Measurements from ENCODE around the gene SYCP3. TPM values are rescaled to one million over a fixed set of nuclear protein-coding genes. Genes with fewer than 3 reads are reported as not detected.

Gene SYCP3
- total RNA-seq, 6 experiments from 2014 or later = not detected

DNA sequence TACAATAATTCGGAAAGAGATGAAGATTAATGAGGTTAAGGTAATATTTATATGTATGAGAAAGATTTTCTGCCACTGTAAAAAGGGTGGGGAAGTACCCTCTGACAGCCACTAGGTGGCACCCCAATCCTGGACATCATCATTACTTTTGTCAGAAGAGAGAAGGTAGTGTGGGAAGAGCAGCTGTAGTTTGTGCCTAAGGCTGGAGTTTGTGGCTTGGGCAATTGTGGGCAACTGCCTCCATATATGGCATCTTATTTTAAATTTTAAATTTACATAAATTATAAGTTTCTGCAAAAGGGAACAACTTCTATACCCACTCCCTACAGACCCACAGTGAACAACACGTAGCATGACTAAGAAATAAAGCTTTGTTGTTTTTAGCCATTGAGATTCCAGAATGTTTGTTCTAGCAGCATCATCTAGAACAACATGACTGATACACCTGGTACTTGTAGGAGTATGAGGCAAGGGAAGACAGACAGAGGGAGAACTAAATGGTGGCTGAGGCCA, 34.4 kb upstream of the SYCP3 start:
- ATAC-seq (peak; percentile 90 to 94 (median 92)), DNase-seq (peak in 2 of 3 donors; percentile 32 to 65)
- intact Hi-C loops (cut with DNase I) = loop anchor here (10.0 kb wide), 1 partner anchor 61 kb away; the partner anchor contains the start of gene GNPTAB (in 2 of the 2)
- no peaks in the 10 kb centered on the region for H3K9me3 ChIP-seq
- H3K27me3 ChIP-seq = no peaks in the 10 kb centered on the region
- no peak overlapping the region for H3K27ac ChIP-seq
- no peak for TF ChIP-seq POLR2A (IDR thresholded peaks at IDR 0.05)
- TF ChIP-seq, protein P1, sequence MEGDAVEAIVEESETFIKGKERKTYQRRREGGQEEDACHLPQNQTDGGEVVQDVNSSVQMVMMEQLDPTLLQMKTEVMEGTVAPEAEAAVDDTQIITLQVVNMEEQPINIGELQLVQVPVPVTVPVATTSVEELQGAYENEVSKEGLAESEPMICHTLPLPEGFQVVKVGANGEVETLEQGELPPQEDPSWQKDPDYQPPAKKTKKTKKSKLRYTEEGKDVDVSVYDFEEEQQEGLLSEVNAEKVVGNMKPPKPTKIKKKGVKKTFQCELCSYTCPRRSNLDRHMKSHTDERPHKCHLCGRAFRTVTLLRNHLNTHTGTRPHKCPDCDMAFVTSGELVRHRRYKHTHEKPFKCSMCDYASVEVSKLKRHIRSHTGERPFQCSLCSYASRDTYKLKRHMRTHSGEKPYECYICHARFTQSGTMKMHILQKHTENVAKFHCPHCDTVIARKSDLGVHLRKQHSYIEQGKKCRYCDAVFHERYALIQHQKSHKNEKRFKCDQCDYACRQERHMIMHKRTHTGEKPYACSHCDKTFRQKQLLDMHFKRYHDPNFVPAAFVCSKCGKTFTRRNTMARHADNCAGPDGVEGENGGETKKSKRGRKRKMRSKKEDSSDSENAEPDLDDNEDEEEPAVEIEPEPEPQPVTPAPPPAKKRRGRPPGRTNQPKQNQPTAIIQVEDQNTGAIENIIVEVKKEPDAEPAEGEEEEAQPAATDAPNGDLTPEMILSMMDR (IDR thresholded peaks at IDR 0.05) = peak; percentile 93 to 96 (median 94)
- no peaks in the 10 kb centered on the region for H3K4me1 ChIP-seq
- H3K4me3 ChIP-seq = no peak overlapping the region
- 39% methylated on average over 2 of the region's 2 CpGs for WGBS (ENCODE audit: insufficient coverage, low coverage, low lambda C conversion rate, missing lambda C conversion rate)
- no peaks in the 10 kb centered on the region for H3K36me3 ChIP-seq

DNA sequence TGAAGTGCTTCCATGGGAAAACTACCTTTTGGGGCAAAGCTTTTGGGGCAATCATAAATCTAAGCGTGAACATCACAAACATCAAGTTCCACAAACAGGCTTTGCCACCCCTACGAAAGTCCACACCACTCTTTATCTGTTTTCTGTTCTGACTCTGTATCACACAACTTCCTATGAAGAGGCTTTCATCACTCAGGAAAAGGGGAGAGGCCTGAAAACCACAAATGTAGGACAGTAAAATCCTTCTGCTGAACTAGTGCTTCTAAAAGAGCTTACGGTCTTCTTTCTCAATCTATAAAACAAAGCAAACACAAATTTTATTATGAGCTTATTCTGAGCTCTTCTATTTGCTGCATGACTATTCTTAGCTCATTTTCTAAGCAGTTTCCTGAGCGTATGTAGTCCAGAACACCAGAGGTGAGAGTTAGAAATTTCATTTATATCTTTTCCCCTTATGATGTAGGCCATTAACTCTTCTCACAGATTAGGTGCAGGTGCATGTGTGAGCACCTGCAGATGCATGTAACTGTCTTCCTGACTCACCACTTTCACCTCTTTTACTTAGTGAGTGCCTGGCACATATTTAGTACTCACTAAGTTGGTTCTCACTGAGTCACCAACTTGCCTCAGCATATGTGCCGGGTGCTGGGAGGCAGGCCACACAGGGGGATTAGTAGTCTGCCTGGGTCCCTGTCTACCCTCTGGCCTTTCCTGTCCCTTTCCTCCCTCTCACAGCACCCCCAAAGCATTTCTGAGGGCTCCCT, 32.9 kb upstream of the SYCP3 start:
- H3K27me3 ChIP-seq = no peaks in the 10 kb centered on the region
- no peaks in the 10 kb centered on the region for H3K4me1 ChIP-seq
- 64% methylated on average over 5 of the region's 5 CpGs for WGBS (ENCODE audit: insufficient coverage, low coverage, low lambda C conversion rate, missing lambda C conversion rate)
- H3K36me3 ChIP-seq = no peaks in the 10 kb centered on the region
- intact Hi-C loops (cut with DNase I) = loop anchor here (10.0 kb wide), 1 partner anchor 63 kb away; the partner anchor contains the start of gene GNPTAB (in 2 of the 2)
- no peak overlapping the region for H3K27ac ChIP-seq
- DNase-seq (no peak), ATAC-seq (peak in 1 of 4 donors; percentile 43)
- TF ChIP-seq, protein P1 (IDR thresholded peaks at IDR 0.05) = no peak
- no peak for TF ChIP-seq POLR2A (IDR thresholded peaks at IDR 0.05)
- no peak overlapping the region for H3K4me3 ChIP-seq
- H3K9me3 ChIP-seq = no peaks in the 10 kb centered on the region

DNA sequence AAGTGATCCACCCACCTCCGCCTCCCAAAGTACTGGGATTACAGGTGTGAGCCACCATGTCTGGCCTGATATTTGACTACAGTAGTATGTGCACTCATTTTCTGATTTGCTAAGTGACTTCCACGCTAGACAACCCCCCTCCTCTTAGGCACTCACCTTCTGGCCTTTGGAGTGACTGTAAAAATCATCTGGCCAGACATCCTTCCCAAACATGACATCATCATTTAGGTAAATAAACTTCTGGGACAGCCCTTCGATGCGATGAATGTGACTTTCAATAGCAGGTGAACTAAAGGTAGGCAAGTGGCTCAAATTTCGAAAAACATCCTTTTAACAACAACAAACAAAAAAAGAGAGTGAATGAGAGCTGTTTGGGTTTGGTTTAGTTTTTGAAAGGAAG, 30.6 kb upstream of the SYCP3 start:
- WGBS (ENCODE audit: insufficient coverage, low coverage, low lambda C conversion rate, missing lambda C conversion rate) = 57% methylated on average over 5 of the region's 5 CpGs
- Histone ChIP-seq H3K36me3 (no peaks in the 10 kb centered on the region), H3K27ac (no peak overlapping the region), H3K4me3 (no peak overlapping the region), H3K27me3 (no peaks in the 10 kb centered on the region), H3K9me3 (no peaks in the 10 kb centered on the region), H3K4me1 (no peaks in the 10 kb centered on the region)
- intact Hi-C loops (cut with DNase I) = loop anchor here (10.0 kb wide), 1 partner anchor 65 kb away; the partner anchor contains the start of gene GNPTAB (in 2 of the 2)
- ATAC-seq (peak in 2 of 4 donors; percentile 18 to 76), DNase-seq (no peak)
- TF ChIP-seq, protein P1 (IDR thresholded peaks at IDR 0.05) = no peak
- TF ChIP-seq POLR2A (IDR thresholded peaks at IDR 0.05) = no peak

DNA sequence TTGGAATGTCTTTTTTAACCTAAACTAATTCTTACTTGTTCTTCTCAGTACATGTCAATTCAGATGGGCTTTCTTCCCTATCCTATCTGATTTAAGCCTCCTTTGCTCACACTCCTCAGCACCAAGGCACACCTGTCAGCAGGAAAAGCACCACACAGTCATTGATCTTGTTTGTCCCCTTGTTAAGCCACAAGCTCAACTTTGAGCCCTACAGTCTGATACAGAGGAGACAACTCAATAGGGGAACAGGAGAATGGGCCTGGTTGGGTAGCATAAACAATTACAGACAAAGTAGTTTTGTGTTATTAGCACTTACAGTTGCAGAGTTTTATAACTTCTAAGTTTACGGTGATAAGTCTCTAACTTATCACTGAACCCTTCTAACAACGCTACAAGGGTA, 29.5 kb upstream of the SYCP3 start:
- intact Hi-C loops (cut with DNase I) = no loop called here
- no peaks in the 10 kb centered on the region for H3K36me3 ChIP-seq
- no peaks in the 10 kb centered on the region for H3K9me3 ChIP-seq
- WGBS (ENCODE audit: insufficient coverage, low coverage, low lambda C conversion rate, missing lambda C conversion rate) = 89% methylated on average over 2 of the region's 2 CpGs
- DNase-seq = no peak
- H3K27ac ChIP-seq = no peak overlapping the region
- TF ChIP-seq POLR2A (IDR thresholded peaks at IDR 0.05) = no peak
- TF ChIP-seq, protein P1 (IDR thresholded peaks at IDR 0.05) = no peak
- H3K4me3 ChIP-seq = no peak overlapping the region
- no peaks in the 10 kb centered on the region for H3K27me3 ChIP-seq
- no peak for ATAC-seq
- no peaks in the 10 kb centered on the region for H3K4me1 ChIP-seq
